Eye (tissue), 1 donor: ENCODE results near the gene CAMSAP2.

Experiments
- DNase-seq: peaks from one replicate; pipeline ENCODE4 v3.0.0-alpha.2; 2015

The CAMSAP2 gene, protein sequence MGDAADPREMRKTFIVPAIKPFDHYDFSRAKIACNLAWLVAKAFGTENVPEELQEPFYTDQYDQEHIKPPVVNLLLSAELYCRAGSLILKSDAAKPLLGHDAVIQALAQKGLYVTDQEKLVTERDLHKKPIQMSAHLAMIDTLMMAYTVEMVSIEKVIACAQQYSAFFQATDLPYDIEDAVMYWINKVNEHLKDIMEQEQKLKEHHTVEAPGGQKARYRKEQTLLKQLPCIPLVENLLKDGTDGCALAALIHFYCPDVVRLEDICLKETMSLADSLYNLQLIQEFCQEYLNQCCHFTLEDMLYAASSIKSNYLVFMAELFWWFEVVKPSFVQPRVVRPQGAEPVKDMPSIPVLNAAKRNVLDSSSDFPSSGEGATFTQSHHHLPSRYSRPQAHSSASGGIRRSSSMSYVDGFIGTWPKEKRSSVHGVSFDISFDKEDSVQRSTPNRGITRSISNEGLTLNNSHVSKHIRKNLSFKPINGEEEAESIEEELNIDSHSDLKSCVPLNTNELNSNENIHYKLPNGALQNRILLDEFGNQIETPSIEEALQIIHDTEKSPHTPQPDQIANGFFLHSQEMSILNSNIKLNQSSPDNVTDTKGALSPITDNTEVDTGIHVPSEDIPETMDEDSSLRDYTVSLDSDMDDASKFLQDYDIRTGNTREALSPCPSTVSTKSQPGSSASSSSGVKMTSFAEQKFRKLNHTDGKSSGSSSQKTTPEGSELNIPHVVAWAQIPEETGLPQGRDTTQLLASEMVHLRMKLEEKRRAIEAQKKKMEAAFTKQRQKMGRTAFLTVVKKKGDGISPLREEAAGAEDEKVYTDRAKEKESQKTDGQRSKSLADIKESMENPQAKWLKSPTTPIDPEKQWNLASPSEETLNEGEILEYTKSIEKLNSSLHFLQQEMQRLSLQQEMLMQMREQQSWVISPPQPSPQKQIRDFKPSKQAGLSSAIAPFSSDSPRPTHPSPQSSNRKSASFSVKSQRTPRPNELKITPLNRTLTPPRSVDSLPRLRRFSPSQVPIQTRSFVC (N-terminal part only)

DNA sequence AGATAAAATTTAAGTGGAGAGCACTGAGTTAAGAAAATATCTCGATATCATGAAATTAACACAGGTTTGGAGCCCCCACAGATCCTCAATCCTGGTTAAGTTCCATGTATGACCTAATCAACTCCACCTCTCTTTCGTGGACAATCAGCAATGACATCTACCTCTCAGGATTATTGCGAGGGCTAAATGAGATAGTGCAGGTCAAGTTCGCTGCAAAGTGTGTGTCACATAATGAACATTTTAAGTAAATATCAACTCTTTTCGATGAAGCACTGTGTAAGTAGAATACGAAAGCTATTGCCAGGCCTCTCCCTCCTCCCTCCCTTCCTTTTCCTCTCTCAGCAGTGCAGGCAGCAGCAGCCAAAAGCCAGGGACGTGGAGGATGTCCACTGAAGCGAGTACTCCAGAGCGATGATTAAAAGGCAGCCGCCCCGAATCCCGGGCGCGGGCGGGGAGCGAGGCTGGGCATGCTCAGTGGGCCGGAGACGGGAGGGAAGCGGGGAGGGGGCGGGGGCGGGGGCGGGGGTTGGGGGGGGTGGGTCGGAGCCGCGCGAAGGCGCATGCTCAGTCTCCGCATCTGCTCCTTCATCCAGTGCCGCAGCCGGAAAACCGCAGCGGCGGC, at the start of gene CAMSAP2:
CAMSAP2 (plus strand) TSS at position 567 of the 622 bp plus-strand sequence. CDS start 935 bp downstream, outside the sequence.
- DNase-seq: peak; percentile 97

DNA sequence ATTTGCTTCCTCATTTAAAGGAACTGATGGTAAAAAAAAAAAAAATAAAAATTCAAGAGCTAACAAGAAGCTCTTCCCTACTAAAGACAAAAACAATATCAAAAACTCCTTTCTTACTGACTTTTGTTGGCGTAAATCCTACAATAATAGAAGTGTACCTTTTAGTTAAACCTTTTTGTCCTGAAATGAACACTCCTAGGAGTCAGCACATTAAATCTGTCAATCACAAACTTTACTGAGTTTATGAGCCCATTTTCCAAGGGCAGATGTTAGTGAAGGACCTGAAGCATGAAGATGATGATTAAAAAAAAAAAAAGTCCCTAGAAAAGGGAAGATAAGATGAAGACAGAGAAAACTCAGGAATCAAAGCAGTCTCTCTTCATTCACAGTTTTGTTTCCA, 46.4 kb upstream of the CAMSAP2 start:
- DNase-seq: no peak

DNA sequence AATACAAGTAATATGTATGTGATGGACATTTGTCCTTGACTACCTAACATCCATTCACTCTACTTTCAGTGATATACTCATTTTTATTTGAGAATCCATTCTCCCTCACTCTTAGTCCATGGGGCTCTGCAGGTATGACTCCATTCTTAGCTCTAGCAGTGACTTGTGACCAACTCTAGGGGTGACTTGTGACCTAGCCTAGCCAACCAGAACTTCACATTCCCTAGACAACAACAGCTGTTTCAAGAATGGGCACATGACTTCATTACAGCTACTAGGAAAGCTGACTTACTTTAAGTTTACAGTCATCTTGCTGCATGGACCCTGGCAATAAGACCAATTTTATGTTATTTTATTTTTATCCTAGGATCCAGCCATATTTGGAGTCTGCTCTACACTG, 45.4 kb upstream of the CAMSAP2 start:
- no peak for DNase-seq

DNA sequence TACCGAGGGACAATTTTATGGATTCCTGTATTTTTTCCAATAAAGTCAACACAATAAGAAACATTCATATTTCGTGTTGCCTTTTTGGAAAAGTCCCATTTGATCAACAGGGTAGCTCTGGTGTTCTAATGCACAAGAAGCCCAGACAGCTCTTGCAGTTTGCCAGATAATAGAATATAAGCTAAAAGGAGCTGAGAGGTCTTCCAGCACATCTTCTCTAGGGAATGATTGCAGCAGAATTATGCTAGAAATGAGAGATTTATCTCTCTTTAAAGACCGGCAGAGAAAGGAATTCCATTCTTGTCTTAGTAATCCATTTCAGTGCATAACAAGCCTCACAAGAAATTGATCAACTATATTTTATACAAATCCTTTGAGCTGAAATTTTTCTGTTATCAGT, 44.0 kb upstream of the CAMSAP2 start:
- DNase-seq: no peak

DNA sequence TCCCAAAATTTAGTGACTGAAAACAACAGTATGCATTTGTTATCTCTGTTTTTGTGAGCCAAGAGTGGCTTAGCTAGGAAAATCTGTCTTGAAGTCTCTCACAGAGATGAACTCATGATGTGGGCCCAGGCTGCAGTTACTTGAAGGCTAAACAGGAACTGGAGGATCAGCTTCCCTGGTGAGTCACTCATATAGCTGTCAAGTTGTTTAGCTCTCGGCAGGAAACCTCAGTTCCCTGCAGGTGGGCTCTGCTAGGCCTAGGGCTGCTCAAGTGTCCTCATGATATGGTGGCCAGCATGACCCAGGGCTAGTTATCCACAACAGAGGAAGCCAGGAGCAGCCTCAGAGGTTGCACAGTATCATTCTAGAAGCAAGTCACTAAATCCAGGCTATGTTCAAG, 38.8 kb upstream of the CAMSAP2 start:
- no peak for DNase-seq

DNA sequence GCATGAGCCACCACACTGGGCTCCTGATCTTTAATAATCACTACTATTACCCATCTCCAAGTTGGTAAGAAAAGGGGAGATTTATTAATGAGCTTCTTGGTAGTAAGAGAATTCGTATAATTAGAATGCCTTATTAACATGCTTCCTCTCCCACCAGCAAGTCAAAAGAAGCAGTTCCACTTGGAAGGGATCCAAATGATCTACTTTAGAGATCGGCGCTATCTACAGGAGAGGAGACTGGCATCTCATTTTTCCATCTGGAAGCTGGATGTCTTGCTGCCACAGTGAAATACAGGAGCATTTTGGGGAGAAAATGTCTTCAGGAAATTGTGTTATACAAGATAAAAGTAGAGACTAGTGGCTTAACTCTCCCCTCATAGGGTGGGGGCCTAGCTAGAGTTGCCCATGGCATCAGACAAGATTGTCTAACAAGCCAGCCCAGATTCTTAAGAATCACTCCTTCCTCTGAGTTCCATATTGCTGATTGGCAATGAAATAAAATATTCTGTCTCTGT, 33.6 kb upstream of the CAMSAP2 start:
- DNase-seq: no peak

DNA sequence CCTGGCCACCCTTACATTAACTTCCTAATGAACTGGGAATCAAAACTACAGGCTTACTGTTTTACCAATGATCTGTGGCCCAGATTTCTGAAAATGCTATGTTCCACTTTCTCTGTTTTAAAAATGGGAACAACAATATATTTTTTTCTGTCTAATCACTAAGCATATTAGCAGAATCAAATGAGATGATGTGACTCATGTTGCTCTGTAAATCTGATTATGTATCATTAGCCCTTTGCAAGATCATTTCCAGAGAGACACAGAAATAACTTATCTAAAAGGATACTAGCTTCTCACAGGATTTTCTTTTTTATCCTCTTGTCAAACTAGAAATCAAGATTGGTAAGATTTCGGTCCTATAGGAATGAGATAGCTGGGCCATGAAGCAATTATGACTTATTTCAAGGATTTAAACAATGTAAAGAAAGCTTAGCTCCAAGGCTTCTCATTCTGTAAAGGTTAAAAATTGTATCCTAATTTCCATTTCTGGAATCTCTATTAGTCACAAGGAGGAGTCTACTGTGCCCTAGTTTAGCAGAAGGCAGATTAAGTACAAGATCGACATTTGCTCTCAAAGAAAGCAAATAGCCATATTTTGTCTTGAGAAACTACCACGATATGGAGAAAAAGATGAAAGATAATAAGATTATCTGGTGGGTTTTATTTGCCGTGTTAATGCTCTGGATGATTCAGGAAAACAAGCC, 32.4 kb upstream of the CAMSAP2 start:
- no peak for DNase-seq

DNA sequence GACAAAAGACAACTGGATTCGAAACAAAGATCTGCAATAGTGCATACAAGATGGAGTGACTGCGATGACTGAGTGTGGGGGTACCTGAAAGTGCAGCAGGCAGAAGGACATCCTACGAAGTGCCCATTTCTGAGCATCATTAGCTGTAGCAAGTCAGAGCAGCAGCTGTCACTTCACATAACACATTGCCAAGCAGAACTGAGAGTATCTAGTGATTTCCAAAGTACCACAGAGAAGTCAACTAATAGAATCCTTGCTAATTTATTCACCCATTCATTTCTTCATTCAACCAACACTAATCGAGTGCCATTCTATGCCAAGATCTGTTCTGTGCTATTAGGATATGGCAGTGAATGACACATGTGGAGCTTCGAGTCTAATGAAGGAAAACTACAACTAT, 31.6 kb upstream of the CAMSAP2 start:
- DNase-seq: peak; percentile 8

DNA sequence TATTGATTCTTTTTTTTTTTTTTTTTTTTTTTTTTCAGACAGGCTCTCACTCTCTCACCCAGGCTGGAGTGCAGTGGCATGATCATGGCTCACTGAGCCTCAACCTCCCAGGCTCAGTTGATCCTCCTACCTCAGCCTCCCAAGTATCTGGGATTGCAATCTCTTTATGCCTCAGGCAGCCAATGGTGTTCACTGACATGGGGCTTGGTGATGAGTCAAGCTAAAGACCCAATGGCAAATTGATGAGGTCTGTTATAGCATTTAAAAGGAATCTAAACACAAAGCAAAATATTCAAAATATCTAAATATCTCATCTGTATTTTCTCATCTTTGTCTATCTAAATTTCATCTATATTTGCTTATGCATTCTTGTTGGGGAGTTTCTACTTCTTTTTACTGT, 30.5 kb upstream of the CAMSAP2 start:
- no peak for DNase-seq

DNA sequence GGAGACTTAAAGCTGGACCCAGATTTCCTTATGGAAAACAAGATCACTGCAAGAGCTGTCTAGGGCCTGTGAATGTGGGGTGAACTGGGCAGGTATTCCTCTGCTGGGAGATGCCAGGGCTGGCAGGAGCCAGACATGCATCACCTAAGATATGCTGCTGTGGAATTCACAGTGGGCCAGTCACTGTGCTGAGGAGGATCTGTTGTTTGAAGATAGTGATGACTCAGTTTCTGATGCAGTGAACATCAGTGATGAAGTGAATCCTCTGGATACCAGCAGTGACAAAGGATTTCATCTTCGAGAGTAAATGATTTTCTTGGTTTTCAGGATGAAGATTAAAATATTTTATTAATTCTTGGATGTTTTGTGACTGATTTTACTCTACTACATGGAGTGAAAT, 29.9 kb upstream of the CAMSAP2 start:
- DNase-seq: no peak

DNA sequence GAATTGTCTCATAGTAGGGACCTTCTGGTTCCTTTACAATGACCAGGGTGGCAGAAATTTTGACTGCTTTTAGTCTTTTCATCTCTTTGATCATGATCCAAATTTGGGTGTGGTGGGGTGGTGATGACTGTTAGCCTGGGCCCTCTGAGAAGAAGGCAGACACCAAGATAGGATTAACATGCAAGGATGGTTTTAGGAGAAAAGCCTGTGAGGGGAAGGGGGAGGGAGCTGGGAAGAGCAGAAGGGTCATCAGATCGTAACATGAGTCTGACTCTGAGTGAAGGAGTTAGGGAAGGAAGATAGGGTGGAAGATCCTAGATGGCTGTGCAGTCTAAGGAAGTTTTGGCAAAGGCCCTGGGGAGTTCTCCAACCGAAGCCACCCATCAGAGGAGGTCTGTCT, 28.5 kb upstream of the CAMSAP2 start:
- no peak for DNase-seq

DNA sequence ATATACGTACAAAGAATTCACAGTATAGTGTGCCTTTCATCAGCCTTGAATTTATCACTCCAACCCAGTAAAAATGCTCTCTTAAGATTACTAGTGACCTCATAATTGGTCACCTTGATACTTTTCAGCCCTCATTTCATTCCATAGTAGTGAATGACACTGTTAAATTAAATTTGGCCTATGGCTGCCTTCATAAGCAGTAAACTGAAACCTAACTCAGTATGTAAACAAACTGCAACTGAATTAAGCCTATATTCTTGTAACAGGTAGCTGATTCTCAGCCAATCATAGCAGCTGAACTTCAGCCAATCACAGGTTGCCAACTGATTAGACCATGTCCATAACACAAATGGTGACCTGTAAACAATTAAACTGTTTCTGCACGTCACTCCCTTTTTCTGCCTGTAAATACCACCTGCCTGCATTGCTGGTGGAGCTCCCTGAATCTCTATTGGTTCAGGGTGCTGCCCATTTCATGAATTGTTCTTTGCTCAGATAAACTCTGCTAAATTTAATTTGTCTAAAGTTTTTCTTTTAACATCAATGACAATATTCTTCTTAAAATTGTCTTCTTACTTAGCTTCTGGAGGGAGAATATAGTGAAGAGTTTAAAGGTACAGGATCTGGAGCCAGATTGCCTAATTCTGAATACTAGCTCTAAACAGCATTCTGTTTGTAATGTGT, 24.0 kb upstream of the CAMSAP2 start:
- no peak for DNase-seq

DNA sequence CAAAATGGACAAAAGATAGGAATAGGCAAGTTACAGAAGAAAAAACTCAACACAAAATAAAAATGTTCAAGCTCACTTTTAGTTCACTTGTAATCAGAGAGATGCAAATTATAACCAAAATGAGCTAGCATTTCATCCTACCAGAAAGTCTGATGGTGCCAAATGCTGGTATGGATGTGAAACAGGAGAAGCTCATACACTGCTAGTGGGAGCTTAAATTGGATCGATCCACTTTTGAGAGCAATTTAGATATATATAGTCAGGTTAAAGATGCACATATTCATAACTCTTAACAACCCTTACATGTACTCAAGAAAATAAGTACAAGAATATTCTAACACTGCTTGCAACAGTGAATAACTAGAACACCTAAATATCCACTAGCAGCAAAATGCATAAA, 18.5 kb upstream of the CAMSAP2 start:
- DNase-seq: no peak

DNA sequence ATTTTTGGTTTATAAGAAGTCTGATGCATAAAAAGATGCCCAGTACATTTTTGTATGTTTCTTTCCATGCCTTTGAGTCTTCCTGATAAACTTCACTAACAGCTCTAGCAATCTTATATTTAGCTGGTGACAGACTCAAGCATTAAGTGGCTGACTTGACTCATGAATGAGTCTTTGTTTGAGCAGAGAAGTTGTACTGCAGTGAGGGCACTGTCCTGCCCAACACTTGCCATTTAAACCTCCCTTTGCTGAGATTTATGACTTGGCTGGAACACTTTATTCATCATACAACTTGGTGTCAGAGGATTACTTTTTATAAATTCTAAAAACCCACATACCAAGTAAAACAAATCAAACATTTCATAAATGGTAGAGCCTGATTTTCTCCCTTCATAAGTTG, 14.6 kb upstream of the CAMSAP2 start:
- DNase-seq: peak; percentile 8

DNA sequence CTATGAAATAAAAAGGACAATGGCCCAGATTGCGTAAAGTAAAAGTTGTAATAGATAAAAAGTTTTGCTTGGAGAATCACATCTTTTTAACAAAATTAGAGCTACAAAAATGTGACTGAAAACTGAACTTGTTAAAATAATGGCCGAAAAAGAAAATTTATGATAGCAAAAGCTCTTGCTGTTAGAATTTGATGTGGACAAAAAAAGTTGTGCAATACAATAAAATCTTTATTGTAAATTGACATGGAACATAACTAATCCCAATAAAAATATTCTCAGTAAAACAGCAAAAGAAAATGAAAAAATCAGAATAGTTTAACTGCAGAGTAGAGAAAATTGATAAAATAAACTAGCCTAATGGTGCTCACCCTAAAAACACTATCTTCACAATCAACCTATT, 11.4 kb upstream of the CAMSAP2 start:
- DNase-seq: no peak

DNA sequence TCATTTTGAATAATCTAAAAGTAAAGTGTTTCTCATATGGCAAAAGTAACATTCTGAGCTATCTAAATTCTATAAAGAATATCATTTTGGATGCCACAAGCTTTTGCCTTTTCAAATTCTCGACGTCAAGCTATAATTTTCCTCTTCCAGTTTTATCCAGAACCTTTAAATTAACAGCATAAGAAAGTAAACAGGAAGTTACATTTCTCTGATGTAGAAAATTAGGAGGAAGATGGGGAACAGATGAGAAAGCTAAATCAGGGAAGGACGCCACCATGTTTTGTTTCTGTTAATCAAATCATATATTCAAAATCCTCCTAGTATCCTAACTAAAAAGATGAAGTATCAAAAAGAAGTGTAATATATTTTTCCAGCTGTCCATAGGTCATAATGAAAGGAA, 8.8 kb upstream of the CAMSAP2 start:
- DNase-seq: no peak

DNA sequence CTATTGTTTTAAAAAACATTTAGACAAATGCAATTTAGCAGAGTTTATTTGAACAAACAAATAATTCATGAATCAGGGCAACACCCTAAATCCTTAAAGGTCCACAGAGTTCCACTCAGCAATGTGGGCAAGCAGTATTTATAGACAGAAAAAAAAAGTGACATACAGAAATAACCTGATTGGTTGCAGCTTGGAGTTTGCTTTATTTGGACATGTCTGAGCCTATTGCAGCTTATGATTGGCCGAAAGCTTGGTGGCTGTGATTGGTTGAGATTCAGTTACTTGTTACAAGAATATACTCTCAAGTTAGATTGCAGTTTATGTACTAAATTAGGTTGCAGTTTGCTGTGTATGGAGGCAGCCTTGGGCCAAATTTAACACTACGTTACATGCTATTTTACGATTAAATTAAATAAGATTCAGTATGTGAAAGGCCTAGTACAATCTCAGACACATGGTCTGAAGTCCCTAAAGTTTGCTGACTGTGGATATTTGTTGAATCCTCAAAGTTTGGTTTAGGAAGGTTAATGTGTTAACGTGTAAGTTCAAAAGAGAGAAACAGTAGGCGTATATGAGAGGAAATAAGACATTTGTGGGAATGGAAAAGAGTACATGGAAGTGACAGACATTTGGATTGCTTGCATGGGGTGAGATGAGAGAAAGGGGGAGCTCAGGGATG, 6.9 kb upstream of the CAMSAP2 start:
- DNase-seq: no peak

DNA sequence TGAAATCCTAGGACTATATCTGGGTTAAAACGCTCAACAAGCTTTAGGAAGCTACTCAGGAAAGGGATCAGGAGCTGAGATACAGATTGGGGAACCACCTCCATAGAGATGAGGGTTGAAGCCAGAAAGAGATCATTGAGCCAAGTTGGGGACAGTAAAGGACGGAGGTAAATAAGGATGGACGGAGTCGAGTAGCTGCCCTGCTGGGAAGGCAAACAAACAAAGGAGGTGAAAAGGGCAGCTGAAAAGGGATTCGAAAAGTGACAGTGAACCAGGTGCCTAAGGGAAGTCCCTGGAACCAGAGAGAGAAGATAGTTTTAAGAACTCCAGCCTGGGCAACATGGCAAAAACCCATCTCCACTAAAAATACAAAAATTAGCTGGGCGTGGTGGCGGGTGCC, 6.3 kb upstream of the CAMSAP2 start:
- DNase-seq: no peak

DNA sequence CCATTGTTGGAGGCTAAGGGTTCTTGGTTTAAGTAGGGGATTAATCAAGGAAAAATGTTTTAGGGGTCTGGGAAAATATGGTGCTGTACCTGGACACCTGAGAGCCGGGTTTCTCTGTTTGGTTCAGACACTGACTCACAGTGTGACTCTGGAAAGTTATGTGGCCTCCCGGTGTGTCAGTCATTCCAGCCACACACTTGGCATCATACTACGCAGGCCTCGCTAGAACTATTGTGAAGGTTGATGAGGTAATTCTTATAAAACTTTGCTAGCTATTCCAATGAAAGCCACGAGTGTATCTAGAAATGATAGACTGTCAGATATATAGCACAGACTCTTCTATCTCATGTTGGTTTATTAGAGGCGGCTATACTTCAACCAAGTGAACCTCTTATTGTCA, 4.8 kb upstream of the CAMSAP2 start:
- DNase-seq: no peak

DNA sequence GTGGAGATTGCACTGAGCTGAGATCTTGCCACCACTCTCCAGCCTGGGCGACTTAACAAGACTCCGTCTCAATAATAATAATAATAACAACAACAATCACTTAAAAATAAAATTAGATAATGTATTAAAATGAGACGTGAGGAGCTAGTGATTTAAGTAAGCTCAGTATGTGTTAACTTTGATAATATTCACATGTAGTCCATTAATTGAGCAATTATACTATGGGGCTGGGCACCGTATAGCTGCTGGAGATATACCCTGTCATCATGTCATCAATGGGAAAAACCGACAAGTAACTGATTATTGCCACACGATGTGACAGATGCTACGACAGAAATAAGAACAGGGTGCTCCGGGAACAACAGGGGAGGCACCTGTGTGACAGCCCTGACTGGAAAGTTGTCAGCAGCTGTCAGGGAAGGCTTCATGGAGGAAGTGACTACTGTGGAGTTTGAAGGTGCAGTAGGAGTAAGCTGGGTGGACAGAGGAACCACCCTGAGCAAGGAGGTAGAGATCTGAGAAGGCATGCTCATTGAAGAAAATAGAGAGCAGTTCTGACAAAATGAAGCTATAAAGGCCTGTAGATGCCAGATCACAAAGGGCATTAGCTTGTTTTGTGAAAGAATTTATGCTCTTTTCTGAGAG, 924 bp upstream of the CAMSAP2 start:
- no peak for DNase-seq
